ENCODE data around the gene CELF2. TPM values are rescaled to one million over a fixed set of nuclear protein-coding genes. Genes with fewer than 3 reads are reported as not detected.

CELF2 gene
- total RNA-seq, 1 donor from 2014 or later, result 14.4 TPM

DNA sequence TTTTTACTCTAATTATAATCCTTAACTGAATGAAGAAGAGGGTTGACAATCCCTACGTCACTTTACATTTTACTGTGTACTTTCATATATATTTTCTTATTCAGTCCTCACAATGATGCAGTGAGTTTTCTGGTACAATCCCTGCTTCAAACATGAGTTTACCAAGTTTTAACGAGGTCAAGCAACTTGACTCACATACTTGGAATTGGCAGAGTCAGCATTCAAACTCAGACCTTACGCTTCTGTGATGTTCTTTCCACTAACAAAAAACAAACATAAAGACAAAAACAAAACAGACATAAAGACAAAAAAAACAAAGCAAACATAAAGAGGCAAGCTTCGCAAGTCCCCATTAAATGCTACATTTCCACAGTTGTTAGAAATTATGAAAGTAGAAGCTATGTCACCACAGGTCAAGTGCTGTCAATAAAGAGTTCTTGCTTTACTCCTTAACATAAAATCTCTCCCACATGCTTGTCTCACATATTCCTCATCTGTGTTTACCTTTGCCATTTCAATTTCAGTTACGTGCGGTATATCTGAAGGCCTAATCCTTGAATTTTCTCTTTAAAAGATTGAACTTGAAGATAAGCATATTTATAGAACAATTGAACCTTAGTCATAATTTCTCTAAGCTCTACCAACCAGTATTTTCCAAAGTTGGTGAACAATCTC, 217.3 kb downstream of the CELF2 start:
- Mint-ChIP-seq H3K36me3 (no peaks in the 10 kb centered on the region), H3K27me3 (peaks cover 32% of the 10 kb centered on the region), H3K4me1 (ENCODE audit: unreplicated experiment) (peaks cover 9% of the 10 kb centered on the region), H3K4me3 (no peak overlapping the region), H3K9me3 (no peaks in the 10 kb centered on the region), H3K27ac (no peak overlapping the region)
- no peak for DNase-seq (ENCODE audit: extremely low spot score, unreplicated experiment)
- TF ChIP-seq CTCF (conservative IDR thresholded peaks at IDR 0.05), result no peak

DNA sequence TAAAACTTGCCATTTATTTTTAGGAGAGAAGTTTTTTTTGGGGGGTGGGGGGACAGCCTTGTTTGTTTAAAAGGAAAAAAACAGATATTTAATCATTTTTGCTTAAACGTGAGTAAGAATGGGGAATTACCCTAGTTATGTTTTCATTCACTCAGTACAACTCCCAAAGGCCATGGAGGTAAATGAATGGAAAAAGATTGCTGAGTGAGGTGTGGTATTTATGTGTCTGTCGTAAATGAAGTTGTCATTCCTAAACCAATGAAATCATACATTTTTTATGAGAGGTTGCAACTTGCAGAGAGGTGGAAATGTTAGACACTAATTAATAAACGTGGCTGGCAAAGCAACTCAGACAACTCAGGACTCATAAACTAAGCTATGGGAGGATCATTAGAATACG, 218.1 kb downstream of the CELF2 start:
- Mint-ChIP-seq H3K4me3 (no peak overlapping the region), H3K27me3 (peaks cover 32% of the 10 kb centered on the region), H3K36me3 (no peaks in the 10 kb centered on the region), H3K27ac (no peak overlapping the region), H3K4me1 (ENCODE audit: unreplicated experiment) (peaks cover 9% of the 10 kb centered on the region), H3K9me3 (no peaks in the 10 kb centered on the region)
- DNase-seq (ENCODE audit: extremely low spot score, unreplicated experiment), result no peak
- TF ChIP-seq CTCF (conservative IDR thresholded peaks at IDR 0.05), result no peak

GRCh38 chr10:11236234-11236633, 218.6 kb downstream of the CELF2 start:
- Mint-ChIP-seq H3K4me1 (ENCODE audit: unreplicated experiment) (peaks cover 5% of the 10 kb centered on the region), H3K27me3 (peaks cover 28% of the 10 kb centered on the region)
- TF ChIP-seq CTCF (conservative IDR thresholded peaks at IDR 0.05), result no peak

GRCh38 chr10:11237571-11237970, 219.9 kb downstream of the CELF2 start:
- no peak overlapping the region for H3K4me3 Mint-ChIP-seq
- peaks cover 22% of the 10 kb centered on the region for H3K27me3 Mint-ChIP-seq
- no peaks in the 10 kb centered on the region for H3K36me3 Mint-ChIP-seq
- peaks cover 4% of the 10 kb centered on the region for H3K4me1 Mint-ChIP-seq (ENCODE audit: unreplicated experiment)
- H3K9me3 Mint-ChIP-seq, result no peaks in the 10 kb centered on the region
- DNase-seq (ENCODE audit: extremely low spot score, unreplicated experiment), result no peak
- H3K27ac Mint-ChIP-seq, result no peak overlapping the region
- TF ChIP-seq CTCF (conservative IDR thresholded peaks at IDR 0.05), result no peak

More at GRCh38 chr10:11236234-11236633, 218.6 kb downstream of the CELF2 start:
- Mint-ChIP-seq H3K27ac (no peak overlapping the region), H3K36me3 (no peaks in the 10 kb centered on the region), H3K4me3 (no peak overlapping the region), H3K9me3 (no peaks in the 10 kb centered on the region)
- DNase-seq (ENCODE audit: extremely low spot score, unreplicated experiment), result no peak

GRCh38 chr10:11238893-11239292, 221.2 kb downstream of the CELF2 start:
- H3K9me3 Mint-ChIP-seq, result no peaks in the 10 kb centered on the region
- TF ChIP-seq CTCF (conservative IDR thresholded peaks at IDR 0.05), result no peak
- H3K27me3 Mint-ChIP-seq, result peaks cover 26% of the 10 kb centered on the region
- peaks cover 4% of the 10 kb centered on the region for H3K4me1 Mint-ChIP-seq (ENCODE audit: unreplicated experiment)
- H3K4me3 Mint-ChIP-seq, result no peak overlapping the region
- H3K36me3 Mint-ChIP-seq, result peaks cover 3% of the 10 kb centered on the region
- DNase-seq (ENCODE audit: extremely low spot score, unreplicated experiment), result no peak
- no peak overlapping the region for H3K27ac Mint-ChIP-seq

Data from type B pancreatic cell (in vitro differentiated cells).